ENCODE measurements around the gene CXCL1.

Gene CXCL1

DNA sequence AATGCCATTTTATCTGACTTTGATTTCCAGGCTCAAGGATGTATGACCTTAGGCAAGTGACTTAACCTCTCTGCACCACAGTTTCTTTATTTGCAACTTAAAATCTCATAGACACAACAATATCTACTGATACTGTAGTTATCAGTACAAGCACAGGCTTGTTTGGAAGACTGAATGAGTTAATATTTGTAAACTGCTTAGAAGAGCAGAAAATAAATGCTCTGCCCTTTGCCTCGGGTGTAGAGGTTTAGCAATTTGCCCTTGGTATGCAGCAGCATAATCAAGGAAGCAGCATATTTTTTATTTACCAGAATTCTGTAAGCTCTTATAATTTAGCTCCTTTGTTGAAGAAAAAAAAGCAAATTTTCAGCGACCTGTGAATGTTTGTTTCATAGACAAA, 2.9 kb upstream of the CXCL1 start:
- no peaks in the 10 kb centered on the region for H3K79me2 ChIP-seq (ENCODE audit: insufficient read depth, low read length)
- H3K4me1 ChIP-seq (ENCODE audit: insufficient read depth, low read length): peaks cover 3% of the 10 kb centered on the region
- no peak for DNase-seq
- no peaks in the 10 kb centered on the region for H3K36me3 ChIP-seq (ENCODE audit: insufficient read depth, low read length)
- H2AFZ ChIP-seq (ENCODE audit: low read depth, low read length): no peak overlapping the region
- no peaks in the 10 kb centered on the region for H3K9me3 ChIP-seq (ENCODE audit: insufficient read depth, low read length, severe bottlenecking)
- no peaks in the 10 kb centered on the region for H3K27me3 ChIP-seq (ENCODE audit: insufficient read depth, low read length, poor library complexity)
- no peak overlapping the region for H3K4me2 ChIP-seq (ENCODE audit: insufficient read depth, low read length)
- H3K27ac ChIP-seq (ENCODE audit: low read length): no peak overlapping the region
- H3K4me3 ChIP-seq (ENCODE audit: low read depth in 1 of 2, low read length in 2 of 2): no peak overlapping the region
- H3K9ac ChIP-seq (ENCODE audit: low read depth, low read length): no peak overlapping the region
- ATAC-seq (ENCODE audit: insufficient read depth, low read depth): no peak
- TF ChIP-seq, protein P1, sequence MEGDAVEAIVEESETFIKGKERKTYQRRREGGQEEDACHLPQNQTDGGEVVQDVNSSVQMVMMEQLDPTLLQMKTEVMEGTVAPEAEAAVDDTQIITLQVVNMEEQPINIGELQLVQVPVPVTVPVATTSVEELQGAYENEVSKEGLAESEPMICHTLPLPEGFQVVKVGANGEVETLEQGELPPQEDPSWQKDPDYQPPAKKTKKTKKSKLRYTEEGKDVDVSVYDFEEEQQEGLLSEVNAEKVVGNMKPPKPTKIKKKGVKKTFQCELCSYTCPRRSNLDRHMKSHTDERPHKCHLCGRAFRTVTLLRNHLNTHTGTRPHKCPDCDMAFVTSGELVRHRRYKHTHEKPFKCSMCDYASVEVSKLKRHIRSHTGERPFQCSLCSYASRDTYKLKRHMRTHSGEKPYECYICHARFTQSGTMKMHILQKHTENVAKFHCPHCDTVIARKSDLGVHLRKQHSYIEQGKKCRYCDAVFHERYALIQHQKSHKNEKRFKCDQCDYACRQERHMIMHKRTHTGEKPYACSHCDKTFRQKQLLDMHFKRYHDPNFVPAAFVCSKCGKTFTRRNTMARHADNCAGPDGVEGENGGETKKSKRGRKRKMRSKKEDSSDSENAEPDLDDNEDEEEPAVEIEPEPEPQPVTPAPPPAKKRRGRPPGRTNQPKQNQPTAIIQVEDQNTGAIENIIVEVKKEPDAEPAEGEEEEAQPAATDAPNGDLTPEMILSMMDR (IDR thresholded peaks at IDR 0.05; ENCODE audit: borderline replicate concordance, extremely low read depth, low read length, poor library complexity, severe bottlenecking): no peak
- TF ChIP-seq EZH2 (IDR thresholded peaks at IDR 0.05; ENCODE audit: borderline replicate concordance, low read depth, low read length, severe bottlenecking): no peak
- no peaks in the 10 kb centered on the region for H4K20me1 ChIP-seq (ENCODE audit: insufficient read depth, low read length)

DNA sequence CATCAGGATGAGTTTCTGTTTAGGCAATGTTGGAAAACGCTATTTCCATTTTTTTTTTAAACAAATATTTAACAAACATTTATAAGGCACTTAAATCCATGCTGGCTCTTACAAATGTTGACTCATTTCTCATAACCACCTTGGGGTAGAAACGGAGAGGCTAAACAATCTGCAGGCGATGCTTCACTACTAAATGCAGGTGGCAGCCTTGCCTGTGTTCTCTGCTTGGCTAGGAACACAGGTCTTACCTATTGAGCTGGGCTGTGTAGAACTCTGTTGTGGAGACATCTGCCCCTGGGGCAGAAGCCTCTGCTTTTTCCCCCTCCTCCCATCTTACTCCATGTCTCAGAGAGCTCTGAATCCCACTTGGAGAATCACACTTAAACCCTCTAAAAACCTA, 1.4 kb upstream of the CXCL1 start:
- Histone ChIP-seq H3K4me1 (ENCODE audit: insufficient read depth, low read length) (peaks cover 3% of the 10 kb centered on the region), H3K4me3 (ENCODE audit: low read depth in 1 of 2, low read length in 2 of 2) (no peak overlapping the region), H4K20me1 (ENCODE audit: insufficient read depth, low read length) (no peaks in the 10 kb centered on the region), H3K27ac (ENCODE audit: low read length) (no peak overlapping the region), H3K79me2 (ENCODE audit: insufficient read depth, low read length) (no peaks in the 10 kb centered on the region), H3K4me2 (ENCODE audit: insufficient read depth, low read length) (no peak overlapping the region), H3K36me3 (ENCODE audit: insufficient read depth, low read length) (no peaks in the 10 kb centered on the region), H3K9me3 (ENCODE audit: insufficient read depth, low read length, severe bottlenecking) (no peaks in the 10 kb centered on the region), H3K27me3 (ENCODE audit: insufficient read depth, low read length, poor library complexity) (no peaks in the 10 kb centered on the region), H3K9ac (ENCODE audit: low read depth, low read length) (no peak overlapping the region), H2AFZ (ENCODE audit: low read depth, low read length) (no peak overlapping the region)
- ATAC-seq (ENCODE audit: insufficient read depth, low read depth) (no peak), DNase-seq (no peak)
- no peak for TF ChIP-seq EZH2 (IDR thresholded peaks at IDR 0.05; ENCODE audit: borderline replicate concordance, low read depth, low read length, severe bottlenecking)
- TF ChIP-seq, protein P1 (IDR thresholded peaks at IDR 0.05; ENCODE audit: borderline replicate concordance, extremely low read depth, low read length, poor library complexity, severe bottlenecking): no peak

DNA sequence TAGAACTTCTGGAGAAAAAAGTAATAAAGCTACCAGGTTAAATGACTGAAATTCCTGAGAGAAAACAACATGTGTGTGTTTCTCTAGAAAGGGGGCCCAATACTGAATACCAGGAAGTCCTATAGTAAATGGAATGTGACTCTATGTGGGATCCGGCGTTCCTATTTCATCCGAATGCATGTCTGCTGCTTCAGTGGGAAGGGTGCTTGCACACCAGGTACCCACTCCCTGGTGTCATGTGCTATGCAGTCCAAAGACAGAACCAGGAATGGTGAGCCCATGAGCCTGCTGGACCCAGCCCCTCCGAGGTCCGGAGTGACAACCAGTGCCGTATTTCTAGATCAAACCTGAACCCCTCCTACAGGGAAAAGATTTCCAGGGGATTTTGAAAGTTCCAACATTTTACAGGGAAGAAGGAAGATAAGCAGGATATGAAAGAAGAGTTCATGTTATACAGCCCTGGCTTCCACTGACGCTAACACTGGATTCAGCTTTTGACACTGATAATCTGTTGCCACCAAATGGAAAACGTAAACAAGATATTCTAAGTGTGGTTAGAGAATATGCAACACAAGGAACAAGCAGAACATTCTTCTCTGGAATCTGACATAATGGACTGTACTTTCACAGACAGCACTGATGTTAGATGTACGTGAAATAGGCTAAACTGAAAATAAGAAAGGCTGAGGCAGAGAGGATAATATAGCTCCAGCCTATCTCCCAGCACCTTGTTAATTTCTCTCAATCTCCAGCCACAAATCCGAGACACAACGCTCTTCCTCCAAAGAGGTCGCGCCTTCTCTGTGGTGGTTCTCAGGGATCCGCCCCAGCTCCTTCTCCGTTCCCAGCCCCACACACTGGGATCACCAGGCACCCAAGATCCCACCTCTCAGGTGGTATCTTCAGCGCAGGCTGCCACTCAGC, 725 bp upstream of the CXCL1 start:
- DNase-seq: no peak
- Histone ChIP-seq H3K9me3 (ENCODE audit: insufficient read depth, low read length, severe bottlenecking) (no peaks in the 10 kb centered on the region), H3K9ac (ENCODE audit: low read depth, low read length) (peak overlapping the region; percentile 20; the same call in 1 of the 2 replicates), H3K4me2 (ENCODE audit: insufficient read depth, low read length) (peak overlapping the region; percentile 47), H2AFZ (ENCODE audit: low read depth, low read length) (peak overlapping the region; percentile 0; the same call in 1 of the 2 replicates), H4K20me1 (ENCODE audit: insufficient read depth, low read length) (no peaks in the 10 kb centered on the region), H3K27me3 (ENCODE audit: insufficient read depth, low read length, poor library complexity) (no peaks in the 10 kb centered on the region), H3K79me2 (ENCODE audit: insufficient read depth, low read length) (no peaks in the 10 kb centered on the region), H3K4me1 (ENCODE audit: insufficient read depth, low read length) (peaks cover 3% of the 10 kb centered on the region), H3K27ac (ENCODE audit: low read length) (no peak overlapping the region), H3K4me3 (ENCODE audit: low read depth in 1 of 2, low read length in 2 of 2) (peak overlapping the region in 1 of 2 experiments; percentile 40; a peak in 1 of 4 replicates), H3K36me3 (ENCODE audit: insufficient read depth, low read length) (no peaks in the 10 kb centered on the region)
- no peak for TF ChIP-seq EZH2 (IDR thresholded peaks at IDR 0.05; ENCODE audit: borderline replicate concordance, low read depth, low read length, severe bottlenecking)
- TF ChIP-seq, protein P1 (IDR thresholded peaks at IDR 0.05; ENCODE audit: borderline replicate concordance, extremely low read depth, low read length, poor library complexity, severe bottlenecking): no peak
- no peak for ATAC-seq (ENCODE audit: insufficient read depth, low read depth)
